Duodenal mucosa (tissue), 2 donors: ENCODE measurements around the gene S1PR1.
"Not testable (repeated sequence)": the region's sequence is repeated elsewhere in the genome, so short reads cannot be mapped to it uniquely, and the experiment has no call there.

Source experiments
- H3K27ac ChIP-seq: one replicate; pipeline ENCODE4 v1.7.0; 2013; ENCODE audit warnings: low read depth, low read length
- H3K27me3 ChIP-seq, 2 donors: one replicate each; pipeline ENCODE4 v1.7.0; 2013; ENCODE audit warnings: low read length in 2 of 2, control low read depth in 1 of 2; ENCODE audit not compliant: insufficient read depth in 2 of 2, control insufficient read depth in 1 of 2
- H3K36me3 ChIP-seq, 2 donors: one replicate each; pipeline ENCODE4 v1.7.0; 2013; ENCODE audit warnings: low read length in 2 of 2, control low read depth in 1 of 2; ENCODE audit not compliant: insufficient read depth in 2 of 2, control insufficient read depth in 1 of 2
- H3K4me1 ChIP-seq, 2 donors: one replicate each; pipeline ENCODE4 v1.7.0; 2013; ENCODE audit warnings: low read length in 2 of 2, control low read depth in 1 of 2; ENCODE audit not compliant: insufficient read depth in 2 of 2, control insufficient read depth in 1 of 2
- H3K4me3 ChIP-seq, 2 donors: one replicate each; pipeline ENCODE4 v1.7.0; 2013; ENCODE audit warnings: low read length in 2 of 2, low read depth in 1 of 2
- H3K9ac ChIP-seq, 2 donors: one replicate each; pipeline ENCODE4 v1.7.0; 2013; ENCODE audit warnings: low read length in 2 of 2, low read depth in 1 of 2
- H3K9me3 ChIP-seq, 2 donors: one replicate each; pipeline ENCODE4 v1.7.0; 2013; ENCODE audit warnings: low read length in 2 of 2, control low read depth in 1 of 2; ENCODE audit not compliant: control insufficient read depth in 1 of 2

Gene S1PR1

GRCh38 chr1:101236516-101237228, at the start of gene S1PR1:
TSS of gene S1PR1 (plus strand) at chr1:101237019. CDS start at chr1:101238985, 1,966 bp downstream.
- H3K27ac ChIP-seq: no peak within 1 kb of the TSS
- H3K9ac ChIP-seq: peak within 1 kb of the TSS; percentile 43 to 57
- H3K4me1 ChIP-seq: peaks cover 6 to 21% of the 10 kb centered on the region in 2 donors
- no peaks in the 10 kb centered on the region for H3K9me3 ChIP-seq
- H3K27me3 ChIP-seq: peaks cover 14 to 37% of the 10 kb centered on the region in 2 donors
- peak within 1 kb of the TSS; percentile 74 to 76 for H3K4me3 ChIP-seq
- no peaks in the 10 kb centered on the region for H3K36me3 ChIP-seq

GRCh38 chr1:101187297-101187696, 49.5 kb upstream of the S1PR1 start:
- Histone ChIP-seq H3K27ac (no peak overlapping the region), H3K27me3 (no peaks in the 10 kb centered on the region), H3K9me3 (no peaks in the 10 kb centered on the region), H3K36me3 (no peaks in the 10 kb centered on the region), H3K4me1 (no peaks in the 10 kb centered on the region), H3K9ac (no peak overlapping the region), H3K4me3 (no peak overlapping the region)

- no peak overlapping the region for H3K27ac ChIP-seq
- H3K4me3 ChIP-seq: no peak overlapping the region
- no peaks in the 10 kb centered on the region for H3K9me3 ChIP-seq
- H3K9ac ChIP-seq: no peak overlapping the region
- H3K36me3 ChIP-seq: no peaks in the 10 kb centered on the region
- no peaks in the 10 kb centered on the region for H3K4me1 ChIP-seq
- H3K27me3 ChIP-seq: no peaks in the 10 kb centered on the region
Measured at GRCh38 chr1:101188331-101188730, 48.5 kb upstream of the S1PR1 start.

GRCh38 chr1:101188968-101189367, 47.9 kb upstream of the S1PR1 start:
- not testable (repeated sequence) for H3K9me3 ChIP-seq, H3K4me1 ChIP-seq, H3K27ac ChIP-seq, H3K36me3 ChIP-seq, H3K27me3 ChIP-seq, H3K4me3 ChIP-seq, H3K9ac ChIP-seq

- Histone ChIP-seq H3K27me3 (no peaks in the 10 kb centered on the region), H3K9me3 (no peaks in the 10 kb centered on the region), H3K27ac (no peak overlapping the region), H3K4me1 (no peaks in the 10 kb centered on the region), H3K36me3 (no peaks in the 10 kb centered on the region), H3K4me3 (no peak overlapping the region), H3K9ac (no peak overlapping the region)
Measured at GRCh38 chr1:101190441-101190840, 46.4 kb upstream of the S1PR1 start.

GRCh38 chr1:101191049-101191448, 45.8 kb upstream of the S1PR1 start:
- Histone ChIP-seq H3K9me3 (no peaks in the 10 kb centered on the region), H3K36me3 (no peaks in the 10 kb centered on the region), H3K4me3 (no peak overlapping the region), H3K9ac (no peak overlapping the region), H3K27ac (no peak overlapping the region), H3K27me3 (no peaks in the 10 kb centered on the region), H3K4me1 (no peaks in the 10 kb centered on the region)

GRCh38 chr1:101193733-101194169, 43.1 kb upstream of the S1PR1 start:
- no peak overlapping the region for H3K4me3 ChIP-seq
- no peaks in the 10 kb centered on the region for H3K36me3 ChIP-seq
- H3K27ac ChIP-seq: no peak overlapping the region
- no peaks in the 10 kb centered on the region for H3K9me3 ChIP-seq
- H3K9ac ChIP-seq: no peak overlapping the region
- H3K4me1 ChIP-seq: no peaks in the 10 kb centered on the region
- no peaks in the 10 kb centered on the region for H3K27me3 ChIP-seq

- no peaks in the 10 kb centered on the region for H3K36me3 ChIP-seq
- H3K27ac ChIP-seq: no peak overlapping the region
- H3K4me3 ChIP-seq: no peak overlapping the region
- H3K27me3 ChIP-seq: no peaks in the 10 kb centered on the region
- H3K4me1 ChIP-seq: no peaks in the 10 kb centered on the region
- H3K9me3 ChIP-seq: no peaks in the 10 kb centered on the region
- no peak overlapping the region for H3K9ac ChIP-seq
Measured at GRCh38 chr1:101194746-101195145, 42.1 kb upstream of the S1PR1 start.

- no peaks in the 10 kb centered on the region for H3K27me3 ChIP-seq
Measured at GRCh38 chr1:101196668-101197067, 40.2 kb upstream of the S1PR1 start.

GRCh38 chr1:101198842-101199636, 37.8 kb upstream of the S1PR1 start:
- no peaks in the 10 kb centered on the region for H3K27me3 ChIP-seq
- H3K27ac ChIP-seq: no peak overlapping the region
- no peaks in the 10 kb centered on the region for H3K4me1 ChIP-seq
- H3K9ac ChIP-seq: no peak overlapping the region
- H3K4me3 ChIP-seq: no peak overlapping the region
- no peaks in the 10 kb centered on the region for H3K36me3 ChIP-seq
- no peaks in the 10 kb centered on the region for H3K9me3 ChIP-seq

More at GRCh38 chr1:101196668-101197067, 40.2 kb upstream of the S1PR1 start:
- H3K27ac ChIP-seq: no peak overlapping the region
- no peaks in the 10 kb centered on the region for H3K4me1 ChIP-seq
- no peaks in the 10 kb centered on the region for H3K36me3 ChIP-seq
- no peak overlapping the region for H3K9ac ChIP-seq
- no peaks in the 10 kb centered on the region for H3K9me3 ChIP-seq
- H3K4me3 ChIP-seq: no peak overlapping the region
